Keratinocyte (primary cell): ENCODE data around the gene SPPL2B. TPM values are rescaled to one million over a fixed set of nuclear protein-coding genes. Genes with fewer than 3 reads are reported as not detected.

ENCODE experiments used
- DNase-seq: peaks from one replicate; pipeline ENCODE4 v3.0.0-alpha.2; 2011; ENCODE audit warnings: low read depth, missing footprints, low spot score
- FAIRE-seq: peaks from 2 replicates; lab custom pipeline; 2011; peaks lifted over from hg19 to GRCh38; lab: Jason Lieb, UNC
- H2AFZ ChIP-seq: 2 replicates; pipeline ENCODE4 v1.6.0; 2012; ENCODE audit warnings: low read length, control low read depth, inconsistent platforms; ENCODE audit not compliant: control insufficient read depth
- H3K27ac ChIP-seq: 2 replicates; pipeline ENCODE4 v1.5.1; 2011; ENCODE audit warnings: low read length; ENCODE audit not compliant: control insufficient read depth, insufficient read depth
- H3K27me3 ChIP-seq: 3 replicates; pipeline ENCODE4 v1.6.0; 2011; ENCODE audit warnings: low read length; ENCODE audit not compliant: control insufficient read depth, insufficient read depth; ENCODE audit errors: extremely low read depth
- H3K36me3 ChIP-seq, 2 experiments: 2 replicates in 1 of 2; 3 replicates in 1 of 2; pipeline ENCODE4 v1.5.1; 2011; ENCODE audit warnings: low read length in 2 of 2, mild to moderate bottlenecking in 1 of 2; ENCODE audit not compliant: control insufficient read depth in 2 of 2, insufficient read depth in 2 of 2; ENCODE audit errors: extremely low read depth in 1 of 2
- H3K4me1 ChIP-seq: 3 replicates; pipeline ENCODE4 v1.5.1; 2011; ENCODE audit warnings: low read length; ENCODE audit not compliant: control insufficient read depth, insufficient read depth; ENCODE audit errors: extremely low read depth
- H3K4me2 ChIP-seq: 3 replicates; pipeline ENCODE4 v1.6.0; 2011; ENCODE audit warnings: low read depth, low read length; ENCODE audit not compliant: control insufficient read depth, insufficient read depth; ENCODE audit errors: extremely low read depth
- H3K4me3 ChIP-seq, 3 experiments: fragments of 200-600 bp in 1 of 3; sonication (generic) in 1 of 3; 2 replicates in 2 of 3; 3 replicates in 1 of 3; pipeline ENCODE4 v1.5.1; 2011 to 2016; ENCODE audit warnings: low read length in 3 of 3, mild to moderate bottlenecking in 3 of 3, control low read depth in 2 of 3, inconsistent platforms in 1 of 3, low read depth in 1 of 3, mixed read lengths in 1 of 3, mixed run types in 1 of 3, moderate library complexity in 1 of 3; ENCODE audit not compliant: control insufficient read depth in 2 of 3, insufficient read depth in 2 of 3; ENCODE audit errors: extremely low read depth in 1 of 3
- H3K79me2 ChIP-seq: 2 replicates; pipeline ENCODE4 v1.6.0; 2012; ENCODE audit warnings: low read length; ENCODE audit not compliant: control insufficient read depth, insufficient read depth
- H3K9ac ChIP-seq: 3 replicates; pipeline ENCODE4 v1.6.0; 2011; ENCODE audit warnings: low read length; ENCODE audit not compliant: control insufficient read depth, insufficient read depth; ENCODE audit errors: extremely low read depth
- H3K9me1 ChIP-seq: 3 replicates; pipeline ENCODE4 v1.6.0; 2011; ENCODE audit warnings: low read length; ENCODE audit not compliant: control insufficient read depth, insufficient read depth; ENCODE audit errors: extremely low read depth
- H3K9me3 ChIP-seq: 2 replicates; pipeline ENCODE4 v1.5.1; 2012; ENCODE audit warnings: low read depth, low read length; ENCODE audit not compliant: control insufficient read depth
- H4K20me1 ChIP-seq: 3 replicates; pipeline ENCODE4 v1.6.0; 2011; ENCODE audit warnings: low read length; ENCODE audit not compliant: control insufficient read depth, insufficient read depth; ENCODE audit errors: extremely low read depth
- CTCF ChIP-seq, 3 experiments: IDR thresholded peaks in 1 of 3; conservative IDR thresholded peaks in 1 of 3; optimal IDR thresholded peaks in 1 of 3; 2 replicates in 2 of 3; 3 replicates in 1 of 3; pipeline versions ENCODE3 to v1.5.1; 2011; ENCODE audit warnings: low read length in 3 of 3, mild to moderate bottlenecking in 3 of 3, moderate library complexity in 2 of 3, control low read depth in 1 of 3, inconsistent platforms in 1 of 3; ENCODE audit not compliant: insufficient read depth in 2 of 3; ENCODE audit errors: extremely low read depth in 1 of 3
- EZH2 ChIP-seq: IDR thresholded peaks from one replicate; pipeline ENCODE4 v1.6.1; 2012; ENCODE audit warnings: inconsistent platforms, mild to moderate bottlenecking, low read length, moderate library complexity
- dilution Hi-C: fragments of 300-500 bp; cut with MboI; formaldehyde crosslinking; loops from one replicate; pipeline ENCODE4 v1.7.0; 2020; ENCODE audit warnings: low sequenced_read_pairs; ENCODE audit not compliant: extremely low pct_ligation_motif_present
- polyA plus RNA-seq, 5 experiments: library from polyadenylated mRNA; depleted of rRNA in 3 of 5; stranded (reverse) in 3 of 5; stranded (forward) in 1 of 5; unstranded in 1 of 5; fragments of >200 nt; gene quantifications; 1 replicate in 1 of 5; 2 replicates in 3 of 5; 3 replicates in 1 of 5; pipeline versions ENCODE4 v1.2.1 to v1.2.3, GENCODE V29; 2011 to 2012; ENCODE audit warnings: missing spikeins in 2 of 5, low read depth in 1 of 5, low replicate concordance in 1 of 5

The SPPL2B gene
- polyA plus RNA-seq, 1 donor (not counting 4 experiments of a cell fraction or from before 2014, with no cell fraction given), result 9.3 TPM

- Histone ChIP-seq H3K36me3 (no peaks in the 10 kb centered on the region), H3K79me2 (no peaks in the 10 kb centered on the region), H2AFZ (no peak within 1 kb of the TSS), H3K27ac (no peak within 1 kb of the TSS), H3K9me3 (no peaks in the 10 kb centered on the region), H4K20me1 (no peaks in the 10 kb centered on the region), H3K9ac (no peak within 1 kb of the TSS), H3K9me1 (no peaks in the 10 kb centered on the region), H3K4me1 (no peaks in the 10 kb centered on the region), H3K4me3 (peak within 1 kb of the TSS in 1 of 3 experiments; percentile 8), H3K27me3 (peaks cover 60% of the 10 kb centered on the region), H3K4me2 (peak within 1 kb of the TSS; percentile 22)
- DNase-seq (no peak), FAIRE-seq (no peak)
- TF ChIP-seq EZH2 (peak; percentile 7), CTCF (optimal IDR thresholded peaks at IDR 0.05 in 1 of 3, IDR thresholded peaks at IDR 0.05 in 1 of 3, conservative IDR thresholded peaks at IDR 0.05 in 1 of 3; ENCODE audit: extremely low read depth in 1 of 3, insufficient read depth in 2 of 3, low read length in 3 of 3) (no peak)
- dilution Hi-C loops, result no loop called here
These were observed 20.3 kb upstream of the SPPL2B start, which contains the start of gene LINGO3 for GRCh38 chr19:2308114-2308556. Gene LINGO3 (minus strand): TSS chr19:2308154. CDS start chr19:2291776, 16,378 bp downstream.

GRCh38 chr19:2309734-2310362 lies 18.6 kb upstream of the SPPL2B start:
- TF ChIP-seq CTCF (optimal IDR thresholded peaks at IDR 0.05 in 1 of 3, IDR thresholded peaks at IDR 0.05 in 1 of 3, conservative IDR thresholded peaks at IDR 0.05 in 1 of 3; ENCODE audit: extremely low read depth in 1 of 3, insufficient read depth in 2 of 3, low read length in 3 of 3) (no peak), EZH2 (no peak)
- Histone ChIP-seq H3K4me3 (no peak overlapping the region), H3K9me3 (no peaks in the 10 kb centered on the region), H4K20me1 (no peaks in the 10 kb centered on the region), H3K4me2 (no peak overlapping the region), H3K27ac (no peak overlapping the region), H2AFZ (no peak overlapping the region), H3K79me2 (no peaks in the 10 kb centered on the region), H3K4me1 (no peaks in the 10 kb centered on the region), H3K27me3 (peaks cover 48% of the 10 kb centered on the region), H3K9me1 (no peaks in the 10 kb centered on the region), H3K9ac (no peak overlapping the region), H3K36me3 (no peaks in the 10 kb centered on the region)
- dilution Hi-C loops, result no loop called here
- DNase-seq, result no peak
- no peak for FAIRE-seq
